BLaER1 (cell line): ENCODE data around the gene SGMS1.
A peak's percentile ranks its signal among the peaks of the same experiment; 100 is the strongest.
"Not testable (repeated sequence)": the region's sequence is repeated elsewhere in the genome, so short reads cannot be mapped to it uniquely, and the experiment has no call there.

Experiments
- H3K27ac ChIP-seq: shearing (Covaris generic); formaldehyde crosslinking; 2 replicates; pipeline ENCODE4 v1.8.1; 2022
- H3K27me3 ChIP-seq: shearing (Covaris generic); formaldehyde crosslinking; 2 replicates; pipeline ENCODE4 v1.8.1; 2022
- H3K36me3 ChIP-seq: shearing (Covaris generic); formaldehyde crosslinking; 2 replicates; pipeline ENCODE4 v1.8.1; 2022
- H3K4me1 ChIP-seq: shearing (Covaris generic); formaldehyde crosslinking; 2 replicates; pipeline ENCODE4 v1.8.1; 2022
- H3K4me2 ChIP-seq: shearing (Covaris generic); formaldehyde crosslinking; 2 replicates; pipeline ENCODE4 v1.8.1; 2022
- H3K4me3 ChIP-seq: shearing (Covaris generic); formaldehyde crosslinking; 2 replicates; pipeline ENCODE4 v1.8.1; 2022
- H3K9ac ChIP-seq: shearing (Covaris generic); formaldehyde crosslinking; 2 replicates; pipeline ENCODE4 v1.8.1; 2022
- H3K9me3 ChIP-seq: shearing (Covaris generic); formaldehyde crosslinking; 2 replicates; pipeline ENCODE4 v1.8.1; 2022
- H4K20me1 ChIP-seq: shearing (Covaris generic); formaldehyde crosslinking; 2 replicates; pipeline ENCODE4 v1.8.1; 2022
- Cebpa-rat ChIP-seq: shearing (Covaris generic); IDR thresholded peaks from 2 replicates; pipeline ENCODE4 v1.8.1; 2022

SGMS1 gene

DNA sequence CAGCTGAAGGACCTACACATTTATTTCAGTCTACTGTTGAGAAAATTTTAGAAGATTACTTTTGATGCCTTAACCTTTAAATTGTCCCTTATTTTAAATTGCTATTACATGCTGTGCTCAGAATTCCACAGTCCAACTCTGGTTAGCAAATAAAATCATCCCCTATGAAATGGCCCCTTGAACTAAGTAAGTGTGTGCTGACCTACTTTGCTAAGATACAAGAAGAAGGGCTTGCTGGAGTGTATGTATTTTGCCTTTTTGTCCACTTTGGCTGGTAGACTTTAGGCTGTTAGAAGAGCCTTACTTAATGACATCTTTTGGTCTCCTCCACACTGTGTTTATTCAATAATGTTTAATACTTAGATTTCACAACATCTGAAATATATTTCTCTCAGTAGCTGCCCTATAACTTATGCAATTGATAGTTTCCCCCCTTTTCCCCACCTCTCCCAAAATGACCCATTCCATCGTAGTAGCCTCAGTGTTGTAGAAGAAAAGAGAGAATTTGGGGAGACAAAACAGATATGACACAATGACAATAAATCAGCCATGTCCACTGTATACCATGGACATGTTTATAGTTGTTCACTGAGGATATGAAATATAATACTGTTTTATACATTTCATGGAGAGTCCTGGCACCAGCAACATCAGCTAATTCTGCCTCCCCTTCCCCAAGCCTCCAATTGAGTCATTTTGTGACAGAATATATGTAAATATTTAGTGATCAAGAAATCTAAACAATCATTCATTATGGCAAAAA, 264.6 kb downstream of the SGMS1 start:
- no peaks in the 10 kb centered on the region for H3K27me3 ChIP-seq
- peaks cover 24% of the 10 kb centered on the region for H3K4me1 ChIP-seq
- H4K20me1 ChIP-seq = no peaks in the 10 kb centered on the region
- H3K4me2 ChIP-seq = no peak overlapping the region
- TF ChIP-seq Cebpa-rat = no peak
- peaks cover 18% of the 10 kb centered on the region for H3K9me3 ChIP-seq
- no peak overlapping the region for H3K27ac ChIP-seq
- peaks cover 8% of the 10 kb centered on the region; the same call in 1 of the 2 replicates for H3K36me3 ChIP-seq
- H3K9ac ChIP-seq = no peak overlapping the region
- no peak overlapping the region for H3K4me3 ChIP-seq

DNA sequence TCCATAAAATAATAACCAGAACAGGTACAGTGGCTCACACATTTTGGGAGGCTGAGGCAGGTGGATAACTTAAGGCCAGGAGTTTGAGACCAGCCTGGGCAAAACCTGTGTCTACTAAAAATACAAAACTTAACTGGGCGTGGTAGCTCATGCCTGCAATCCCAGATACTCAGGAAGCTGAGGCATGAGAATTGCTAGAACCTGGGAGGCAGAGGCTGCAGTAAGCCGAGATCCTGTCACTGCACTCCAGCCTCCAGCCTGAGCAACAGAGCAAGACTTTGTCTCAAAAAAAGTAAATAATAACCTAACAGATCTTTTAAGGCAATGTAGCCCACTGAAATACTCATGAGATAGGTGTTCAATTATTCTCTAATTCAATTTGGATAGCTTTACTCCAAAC, 265.3 kb downstream of the SGMS1 start:
- Histone ChIP-seq H3K4me2 (no peak overlapping the region), H3K27me3 (no peaks in the 10 kb centered on the region), H3K27ac (no peak overlapping the region)

DNA sequence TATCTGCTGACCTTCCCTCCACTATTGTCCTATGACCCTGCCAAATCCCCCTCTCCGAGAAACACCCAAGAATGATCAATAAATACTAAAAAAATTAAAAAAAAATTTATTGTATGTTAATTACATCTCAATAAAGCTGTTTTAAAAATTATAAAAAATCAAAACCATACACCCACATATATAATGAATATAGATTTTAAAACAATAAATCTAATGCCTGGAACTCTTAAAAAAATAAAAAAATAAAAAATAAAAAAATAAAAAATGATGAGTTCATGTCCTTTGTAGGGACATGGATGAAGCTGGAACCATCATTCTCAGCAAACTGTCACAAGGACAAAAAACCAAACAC, 267.3 kb downstream of the SGMS1 start:
- not testable (repeated sequence) for H3K4me3 ChIP-seq, H4K20me1 ChIP-seq, H3K36me3 ChIP-seq, H3K9ac ChIP-seq, H3K4me2 ChIP-seq, H3K4me1 ChIP-seq, H3K27ac ChIP-seq, H3K27me3 ChIP-seq
- H3K9me3 ChIP-seq = peaks cover 22% of the 10 kb centered on the region

More for the DNA sequence above, 265.3 kb downstream of the SGMS1 start:
- peaks cover 18% of the 10 kb centered on the region for H3K9me3 ChIP-seq
- no peak overlapping the region for H3K4me3 ChIP-seq
- H3K9ac ChIP-seq = no peak overlapping the region
- H4K20me1 ChIP-seq = no peaks in the 10 kb centered on the region
- peaks cover 22% of the 10 kb centered on the region for H3K4me1 ChIP-seq
- H3K36me3 ChIP-seq = peaks cover 8% of the 10 kb centered on the region; the same call in 1 of the 2 replicates
- no peak for TF ChIP-seq Cebpa-rat

DNA sequence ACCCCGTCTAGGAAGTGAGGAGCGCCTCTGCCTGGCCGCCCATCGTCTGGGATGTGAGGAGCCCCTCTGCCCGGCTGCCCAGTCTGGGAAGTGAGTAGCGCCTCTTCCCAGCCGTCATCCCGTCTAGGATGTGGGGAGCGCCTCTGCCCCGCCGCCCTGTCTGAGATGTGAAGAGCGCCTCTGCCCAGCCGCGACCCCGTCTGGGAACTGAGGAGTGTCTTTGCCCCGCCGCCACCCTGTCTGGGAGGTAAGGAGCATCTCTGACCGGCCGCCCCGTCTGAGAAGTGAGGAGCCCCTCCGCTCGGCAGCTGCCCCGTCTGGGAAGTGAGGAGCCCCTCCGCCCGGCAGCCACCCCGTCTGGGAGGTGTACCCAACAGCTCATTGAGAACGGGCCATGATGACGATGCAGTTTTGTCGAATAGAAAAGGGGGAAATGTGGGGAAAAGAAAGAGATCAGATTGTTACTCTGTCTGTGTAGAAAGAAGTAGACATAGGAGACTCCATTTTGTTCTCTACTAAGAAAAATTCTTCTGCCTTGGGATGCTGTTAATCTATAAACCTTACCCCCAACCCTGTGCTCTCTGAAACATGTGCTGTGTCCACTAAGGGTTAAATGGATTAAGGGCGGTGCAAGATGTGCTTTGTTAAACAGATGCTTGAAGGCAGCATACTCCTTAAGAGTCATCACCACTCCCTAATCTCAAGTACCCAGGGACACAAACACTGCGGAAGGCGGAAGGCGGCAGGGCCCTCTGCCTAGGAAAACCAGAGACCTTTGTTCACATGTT, 267.9 kb downstream of the SGMS1 start:
- not testable (repeated sequence) for H3K27ac ChIP-seq

DNA sequence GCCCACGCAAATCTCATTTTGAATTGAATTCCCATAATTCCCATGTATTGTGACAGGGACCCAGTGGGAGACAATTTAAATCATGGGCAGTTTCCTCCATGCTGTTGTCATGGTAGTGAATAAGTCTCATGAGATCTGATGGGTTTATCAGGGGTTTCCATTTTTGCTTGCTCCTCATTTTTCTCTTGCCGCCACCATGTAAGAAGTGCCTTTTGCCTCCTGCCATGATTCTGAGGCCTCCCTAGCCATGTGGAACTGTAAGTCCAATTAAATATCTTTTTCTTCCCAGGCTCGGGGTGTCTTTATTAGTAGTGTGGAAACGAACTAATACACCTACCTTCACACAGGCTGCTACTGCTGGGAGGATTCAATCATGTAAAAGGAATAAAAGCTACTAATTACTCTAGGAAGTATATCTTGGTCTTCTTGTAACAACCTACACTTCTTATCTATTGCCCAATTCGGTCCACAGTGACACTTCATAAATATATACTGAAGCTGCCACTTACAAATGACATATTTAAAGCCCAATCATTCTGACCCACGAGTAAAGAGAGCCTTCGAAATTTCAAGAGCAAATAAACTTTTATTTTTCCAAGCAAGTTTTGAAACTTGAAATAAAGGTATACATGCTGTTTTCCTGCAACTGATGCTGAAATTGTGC, 272.1 kb downstream of the SGMS1 start:
- TF ChIP-seq Cebpa-rat = no peak
- Histone ChIP-seq H3K27ac (no peak overlapping the region), H3K36me3 (peaks cover 26% of the 10 kb centered on the region), H3K27me3 (no peaks in the 10 kb centered on the region), H3K4me3 (no peak overlapping the region), H3K4me2 (no peak overlapping the region), H3K9ac (no peak overlapping the region), H3K4me1 (peaks cover 16% of the 10 kb centered on the region), H3K9me3 (peaks cover 48% of the 10 kb centered on the region), H4K20me1 (peaks cover 5% of the 10 kb centered on the region; the same call in 1 of the 2 replicates)

More for the DNA sequence above, 267.9 kb downstream of the SGMS1 start:
- H3K4me1 ChIP-seq, H3K4me2 ChIP-seq, H3K9ac ChIP-seq, H3K27me3 ChIP-seq, H4K20me1 ChIP-seq, H3K4me3 ChIP-seq: not testable (repeated sequence)
- Histone ChIP-seq H3K9me3 (peaks cover 23% of the 10 kb centered on the region), H3K36me3 (peaks cover 12% of the 10 kb centered on the region; the same call in 1 of the 2 replicates)

DNA sequence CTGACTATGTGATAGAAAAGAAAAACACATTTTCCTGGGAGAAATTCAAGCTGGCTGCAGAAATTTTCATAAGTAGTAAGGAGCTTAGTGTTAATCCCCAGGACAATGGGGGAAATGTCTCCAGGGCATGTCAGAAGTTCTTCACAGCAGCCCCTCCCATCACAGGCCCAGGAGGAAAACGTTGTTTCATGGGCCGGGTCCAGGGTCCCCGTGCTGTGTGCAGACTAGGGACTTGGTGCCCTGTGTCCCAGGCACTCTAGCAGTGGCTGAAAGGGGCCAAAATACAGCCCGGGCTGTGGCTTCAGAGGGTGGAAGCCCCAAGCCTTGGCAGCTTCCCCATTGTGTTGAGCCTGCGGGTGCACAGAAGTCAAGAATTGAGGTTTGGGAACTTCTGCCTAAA, 273.4 kb downstream of the SGMS1 start:
- no peak overlapping the region for H3K4me2 ChIP-seq
- peaks cover 5% of the 10 kb centered on the region; the same call in 1 of the 2 replicates for H4K20me1 ChIP-seq
- peaks cover 21% of the 10 kb centered on the region for H3K36me3 ChIP-seq
- no peaks in the 10 kb centered on the region for H3K27me3 ChIP-seq
- no peak overlapping the region for H3K27ac ChIP-seq
- H3K4me3 ChIP-seq = no peak overlapping the region
- H3K9me3 ChIP-seq = peaks cover 42% of the 10 kb centered on the region
- no peak for TF ChIP-seq Cebpa-rat
- H3K9ac ChIP-seq = no peak overlapping the region
- peaks cover 22% of the 10 kb centered on the region for H3K4me1 ChIP-seq

DNA sequence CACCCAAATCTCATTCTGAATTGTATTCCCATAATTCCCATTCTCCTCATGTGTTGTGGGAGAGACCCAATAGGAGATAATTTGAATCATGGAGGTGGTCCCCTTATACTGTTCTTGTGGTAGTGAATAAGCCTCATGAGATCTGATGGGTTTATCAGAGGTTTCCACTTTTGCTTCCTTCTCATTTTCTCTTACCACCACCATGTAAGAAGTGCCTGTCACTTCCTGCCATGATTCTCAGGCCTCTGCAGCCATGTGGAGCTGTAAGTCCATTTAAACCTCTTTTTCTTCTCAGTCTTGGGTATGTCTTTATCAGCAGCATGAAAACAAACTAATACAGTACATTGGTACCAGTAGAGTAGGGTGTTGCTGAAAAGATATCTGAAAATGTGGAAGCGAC, 274.2 kb downstream of the SGMS1 start:
- Histone ChIP-seq H3K4me1 (peaks cover 22% of the 10 kb centered on the region), H4K20me1 (peaks cover 5% of the 10 kb centered on the region; the same call in 1 of the 2 replicates), H3K4me2 (no peak overlapping the region), H3K9ac (no peak overlapping the region), H3K9me3 (peaks cover 39% of the 10 kb centered on the region), H3K27ac (no peak overlapping the region), H3K4me3 (no peak overlapping the region), H3K27me3 (no peaks in the 10 kb centered on the region), H3K36me3 (peaks cover 18% of the 10 kb centered on the region)
- TF ChIP-seq Cebpa-rat = no peak

DNA sequence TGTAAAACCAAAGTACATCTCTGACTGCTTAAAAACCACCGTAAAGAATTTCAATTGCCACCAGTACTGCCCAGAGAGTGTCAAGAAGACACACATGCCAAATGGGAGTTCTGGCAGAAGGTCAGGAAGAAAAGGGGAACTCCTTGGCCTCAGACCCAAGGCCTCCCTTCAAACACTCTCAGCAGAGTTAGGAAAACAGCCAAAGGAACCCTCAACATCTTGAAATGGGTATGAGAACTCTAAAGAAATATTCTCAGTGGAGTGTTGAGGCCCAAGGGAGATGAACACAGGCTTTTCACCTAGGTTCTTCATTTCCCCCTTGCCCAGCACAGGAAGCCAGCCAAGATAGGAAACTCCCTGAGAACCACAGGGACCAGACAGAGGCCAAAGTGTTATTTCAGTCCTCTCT, 276.4 kb downstream of the SGMS1 start:
- Histone ChIP-seq H3K4me2 (peak overlapping the region; percentile 72), H3K27me3 (no peaks in the 10 kb centered on the region), H3K4me3 (no peak overlapping the region), H3K36me3 (peaks cover 37% of the 10 kb centered on the region), H4K20me1 (peaks cover 5% of the 10 kb centered on the region; the same call in 1 of the 2 replicates), H3K27ac (no peak overlapping the region), H3K4me1 (peaks cover 22% of the 10 kb centered on the region), H3K9ac (peak overlapping the region; percentile 40; the same call in 1 of the 2 replicates), H3K9me3 (peaks cover 56% of the 10 kb centered on the region)
- TF ChIP-seq Cebpa-rat = no peak

DNA sequence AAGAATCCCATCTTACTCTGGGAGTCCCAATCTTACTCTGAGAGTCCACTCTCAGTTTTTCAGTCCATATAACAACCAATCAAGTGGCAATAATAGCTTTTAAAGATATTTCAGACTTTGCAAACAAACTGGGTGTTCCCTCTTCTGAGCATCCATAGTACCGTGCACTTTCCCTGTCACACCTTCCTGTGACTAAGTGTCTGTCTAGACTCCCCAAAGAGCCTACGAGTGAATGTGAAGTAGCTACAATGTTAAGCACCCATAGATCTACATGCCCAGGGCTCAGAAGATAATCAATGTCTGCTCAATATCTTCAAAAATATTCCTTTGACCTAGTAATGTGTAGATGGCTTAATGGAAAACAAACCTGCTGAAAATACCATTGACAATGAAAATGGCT, 276.8 kb downstream of the SGMS1 start:
- no peaks in the 10 kb centered on the region for H3K27me3 ChIP-seq
- H4K20me1 ChIP-seq = peaks cover 5% of the 10 kb centered on the region; the same call in 1 of the 2 replicates
- H3K9me3 ChIP-seq = peaks cover 53% of the 10 kb centered on the region
- H3K4me1 ChIP-seq = peaks cover 22% of the 10 kb centered on the region
- no peak overlapping the region for H3K27ac ChIP-seq
- H3K4me2 ChIP-seq = peak overlapping the region; percentile 72
- no peak overlapping the region for H3K9ac ChIP-seq
- peaks cover 37% of the 10 kb centered on the region for H3K36me3 ChIP-seq
- TF ChIP-seq Cebpa-rat = no peak
- no peak overlapping the region for H3K4me3 ChIP-seq
